GM19395 (cell line): Measurements from ENCODE around the gene APOO.
"Not testable (repeated sequence)": the region's sequence is repeated elsewhere in the genome, so short reads cannot be mapped to it uniquely, and the experiment has no call there.

ENCODE experiments used
- ATAC-seq: cut with Tn5 transposase; IDR thresholded peaks from one replicate; pipeline ENCODE4 v1.9.1; 2021; ENCODE audit warnings: mild to moderate bottlenecking, moderate library complexity; ENCODE audit not compliant: unreplicated experiment

Gene APOO

GRCh38 chrX:23861952-23862351, 45.8 kb downstream of the APOO start:
- not testable (repeated sequence) for ATAC-seq

GRCh38 chrX:23861215-23861896, 46.4 kb downstream of the APOO start:
- no peak for ATAC-seq

- not testable (repeated sequence) for ATAC-seq
These were observed 48.5 kb downstream of the APOO start for GRCh38 chrX:23859238-23859637.

GRCh38 chrX:23857935-23858334, 49.8 kb downstream of the APOO start:
- ATAC-seq, result no peak

GRCh38 chrX:23857363-23857762, 50.4 kb downstream of the APOO start:
- no peak for ATAC-seq

GRCh38 chrX:23855569-23855968, 52.2 kb downstream of the APOO start:
- ATAC-seq, result no peak

- ATAC-seq, result no peak
These were observed 52.8 kb downstream of the APOO start for GRCh38 chrX:23854945-23855344.

- no peak for ATAC-seq
These were observed 53.6 kb downstream of the APOO start for GRCh38 chrX:23854122-23854521.

GRCh38 chrX:23851544-23851943, 56.2 kb downstream of the APOO start:
- ATAC-seq, result no peak

GRCh38 chrX:23849241-23849640, 58.5 kb downstream of the APOO start:
- ATAC-seq, result no peak

- no peak for ATAC-seq
These were observed 62.4 kb downstream of the APOO start for GRCh38 chrX:23845351-23845817.

GRCh38 chrX:23844502-23845138, 63.1 kb downstream of the APOO start:
- no peak for ATAC-seq

- ATAC-seq, result no peak
These were observed 65.8 kb downstream of the APOO start for GRCh38 chrX:23841847-23842522.

- no peak for ATAC-seq
These were observed 67.1 kb downstream of the APOO start for GRCh38 chrX:23840674-23841073.

GRCh38 chrX:23838953-23839352, 68.8 kb downstream of the APOO start:
- ATAC-seq, result no peak

- ATAC-seq, result no peak
These were observed 75.0 kb downstream of the APOO start for GRCh38 chrX:23832721-23833120.

- ATAC-seq, result no peak
These were observed 78.9 kb downstream of the APOO start for GRCh38 chrX:23828881-23829280.

GRCh38 chrX:23826653-23827052, 81.1 kb downstream of the APOO start:
- ATAC-seq, result no peak

- no peak for ATAC-seq
These were observed 81.5 kb downstream of the APOO start for GRCh38 chrX:23826216-23826615.

- ATAC-seq, result no peak
These were observed 82.1 kb downstream of the APOO start for GRCh38 chrX:23825675-23826074.

- no peak for ATAC-seq
These were observed 84.9 kb downstream of the APOO start for GRCh38 chrX:23822841-23823240.

GRCh38 chrX:23822397-23822796, 85.3 kb downstream of the APOO start:
- no peak for ATAC-seq
